Keratinocyte (primary cell): ENCODE data around the gene DLG2. TPM values are rescaled to one million over a fixed set of nuclear protein-coding genes. Genes with fewer than 3 reads are reported as not detected.
A peak's percentile ranks its signal among the peaks of the same experiment; 100 is the strongest.

Experiments
- DNase-seq: peaks from one replicate; pipeline ENCODE4 v3.0.0-alpha.2; 2011; ENCODE audit warnings: low read depth, missing footprints, low spot score
- FAIRE-seq: peaks from 2 replicates; lab custom pipeline; 2011; peaks lifted over from hg19 to GRCh38; lab: Jason Lieb, UNC
- H2AFZ ChIP-seq: 2 replicates; pipeline ENCODE4 v1.6.0; 2012; ENCODE audit warnings: low read length, control low read depth, inconsistent platforms; ENCODE audit not compliant: control insufficient read depth
- H3K27ac ChIP-seq: 2 replicates; pipeline ENCODE4 v1.5.1; 2011; ENCODE audit warnings: low read length; ENCODE audit not compliant: control insufficient read depth, insufficient read depth
- H3K27me3 ChIP-seq: 3 replicates; pipeline ENCODE4 v1.6.0; 2011; ENCODE audit warnings: low read length; ENCODE audit not compliant: control insufficient read depth, insufficient read depth; ENCODE audit errors: extremely low read depth
- H3K36me3 ChIP-seq, 2 experiments: 2 replicates in 1 of 2; 3 replicates in 1 of 2; pipeline ENCODE4 v1.5.1; 2011; ENCODE audit warnings: low read length in 2 of 2, mild to moderate bottlenecking in 1 of 2; ENCODE audit not compliant: control insufficient read depth in 2 of 2, insufficient read depth in 2 of 2; ENCODE audit errors: extremely low read depth in 1 of 2
- H3K4me1 ChIP-seq: 3 replicates; pipeline ENCODE4 v1.5.1; 2011; ENCODE audit warnings: low read length; ENCODE audit not compliant: control insufficient read depth, insufficient read depth; ENCODE audit errors: extremely low read depth
- H3K4me2 ChIP-seq: 3 replicates; pipeline ENCODE4 v1.6.0; 2011; ENCODE audit warnings: low read depth, low read length; ENCODE audit not compliant: control insufficient read depth, insufficient read depth; ENCODE audit errors: extremely low read depth
- H3K4me3 ChIP-seq, 3 experiments: fragments of 200-600 bp in 1 of 3; sonication (generic) in 1 of 3; 2 replicates in 2 of 3; 3 replicates in 1 of 3; pipeline ENCODE4 v1.5.1; 2011 to 2016; ENCODE audit warnings: low read length in 3 of 3, mild to moderate bottlenecking in 3 of 3, control low read depth in 2 of 3, inconsistent platforms in 1 of 3, low read depth in 1 of 3, mixed read lengths in 1 of 3, mixed run types in 1 of 3, moderate library complexity in 1 of 3; ENCODE audit not compliant: control insufficient read depth in 2 of 3, insufficient read depth in 2 of 3; ENCODE audit errors: extremely low read depth in 1 of 3
- H3K79me2 ChIP-seq: 2 replicates; pipeline ENCODE4 v1.6.0; 2012; ENCODE audit warnings: low read length; ENCODE audit not compliant: control insufficient read depth, insufficient read depth
- H3K9ac ChIP-seq: 3 replicates; pipeline ENCODE4 v1.6.0; 2011; ENCODE audit warnings: low read length; ENCODE audit not compliant: control insufficient read depth, insufficient read depth; ENCODE audit errors: extremely low read depth
- H3K9me1 ChIP-seq: 3 replicates; pipeline ENCODE4 v1.6.0; 2011; ENCODE audit warnings: low read length; ENCODE audit not compliant: control insufficient read depth, insufficient read depth; ENCODE audit errors: extremely low read depth
- H3K9me3 ChIP-seq: 2 replicates; pipeline ENCODE4 v1.5.1; 2012; ENCODE audit warnings: low read depth, low read length; ENCODE audit not compliant: control insufficient read depth
- H4K20me1 ChIP-seq: 3 replicates; pipeline ENCODE4 v1.6.0; 2011; ENCODE audit warnings: low read length; ENCODE audit not compliant: control insufficient read depth, insufficient read depth; ENCODE audit errors: extremely low read depth
- EZH2 ChIP-seq: IDR thresholded peaks from one replicate; pipeline ENCODE4 v1.6.1; 2012; ENCODE audit warnings: inconsistent platforms, mild to moderate bottlenecking, low read length, moderate library complexity
- dilution Hi-C: fragments of 300-500 bp; cut with MboI; formaldehyde crosslinking; loops from one replicate; pipeline ENCODE4 v1.7.0; 2020; ENCODE audit warnings: low sequenced_read_pairs; ENCODE audit not compliant: extremely low pct_ligation_motif_present
- polyA plus RNA-seq, 5 experiments: library from polyadenylated mRNA; depleted of rRNA in 3 of 5; stranded (reverse) in 3 of 5; stranded (forward) in 1 of 5; unstranded in 1 of 5; fragments of >200 nt; gene quantifications; 1 replicate in 1 of 5; 2 replicates in 3 of 5; 3 replicates in 1 of 5; pipeline versions ENCODE4 v1.2.1 to v1.2.3, GENCODE V29; 2011 to 2012; ENCODE audit warnings: missing spikeins in 2 of 5, low read depth in 1 of 5, low replicate concordance in 1 of 5
- TF ChIP-seq, protein P1 (sequence below), 3 experiments: IDR thresholded peaks in 1 of 3; conservative IDR thresholded peaks in 1 of 3; optimal IDR thresholded peaks in 1 of 3; 2 replicates in 2 of 3; 3 replicates in 1 of 3; pipeline versions ENCODE3 to v1.5.1; 2011; ENCODE audit warnings: low read length in 3 of 3, mild to moderate bottlenecking in 3 of 3, moderate library complexity in 2 of 3, control low read depth in 1 of 3, inconsistent platforms in 1 of 3; ENCODE audit not compliant: insufficient read depth in 2 of 3; ENCODE audit errors: extremely low read depth in 1 of 3

Gene DLG2
- polyA plus RNA-seq, 1 donor (not counting 4 experiments of a cell fraction or from before 2014, with no cell fraction given): 0.55 TPM

DNA sequence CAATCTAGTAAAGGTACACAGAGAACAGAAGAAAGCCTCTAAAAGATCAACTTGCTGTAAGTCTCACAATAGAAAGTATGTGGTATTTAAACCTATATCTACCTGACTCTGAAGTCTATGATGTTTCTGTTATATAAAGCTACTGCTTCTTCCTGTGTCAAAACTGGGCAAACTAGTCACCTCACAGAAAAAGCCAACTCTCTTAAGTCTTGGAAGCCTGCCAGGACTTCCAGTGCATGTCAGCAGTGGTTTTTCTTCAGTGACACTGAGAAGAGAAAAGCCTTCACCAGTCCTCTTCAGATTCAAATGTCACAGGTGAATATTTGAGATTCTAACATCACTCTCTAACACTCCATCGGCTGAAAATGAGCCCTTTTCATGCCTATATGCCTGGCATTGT, 808.0 kb downstream of the DLG2 start:
- FAIRE-seq (peak; percentile 59), DNase-seq (no peak)
- Histone ChIP-seq H3K36me3 (no peaks in the 10 kb centered on the region), H3K4me2 (peak overlapping the region; percentile 6), H3K9me1 (no peaks in the 10 kb centered on the region), H3K27me3 (no peaks in the 10 kb centered on the region), H3K79me2 (no peaks in the 10 kb centered on the region), H2AFZ (peak overlapping the region; percentile 21), H4K20me1 (no peaks in the 10 kb centered on the region), H3K27ac (no peak overlapping the region), H3K4me1 (peaks cover 15% of the 10 kb centered on the region), H3K9ac (no peak overlapping the region), H3K4me3 (no peak overlapping the region), H3K9me3 (no peaks in the 10 kb centered on the region)
- dilution Hi-C loops: no loop called here
- TF ChIP-seq, protein P1, sequence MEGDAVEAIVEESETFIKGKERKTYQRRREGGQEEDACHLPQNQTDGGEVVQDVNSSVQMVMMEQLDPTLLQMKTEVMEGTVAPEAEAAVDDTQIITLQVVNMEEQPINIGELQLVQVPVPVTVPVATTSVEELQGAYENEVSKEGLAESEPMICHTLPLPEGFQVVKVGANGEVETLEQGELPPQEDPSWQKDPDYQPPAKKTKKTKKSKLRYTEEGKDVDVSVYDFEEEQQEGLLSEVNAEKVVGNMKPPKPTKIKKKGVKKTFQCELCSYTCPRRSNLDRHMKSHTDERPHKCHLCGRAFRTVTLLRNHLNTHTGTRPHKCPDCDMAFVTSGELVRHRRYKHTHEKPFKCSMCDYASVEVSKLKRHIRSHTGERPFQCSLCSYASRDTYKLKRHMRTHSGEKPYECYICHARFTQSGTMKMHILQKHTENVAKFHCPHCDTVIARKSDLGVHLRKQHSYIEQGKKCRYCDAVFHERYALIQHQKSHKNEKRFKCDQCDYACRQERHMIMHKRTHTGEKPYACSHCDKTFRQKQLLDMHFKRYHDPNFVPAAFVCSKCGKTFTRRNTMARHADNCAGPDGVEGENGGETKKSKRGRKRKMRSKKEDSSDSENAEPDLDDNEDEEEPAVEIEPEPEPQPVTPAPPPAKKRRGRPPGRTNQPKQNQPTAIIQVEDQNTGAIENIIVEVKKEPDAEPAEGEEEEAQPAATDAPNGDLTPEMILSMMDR (optimal IDR thresholded peaks at IDR 0.05 in 1 of 3, IDR thresholded peaks at IDR 0.05 in 1 of 3, conservative IDR thresholded peaks at IDR 0.05 in 1 of 3; ENCODE audit: extremely low read depth in 1 of 3, insufficient read depth in 2 of 3, low read length in 3 of 3): no peak
- TF ChIP-seq EZH2: no peak

DNA sequence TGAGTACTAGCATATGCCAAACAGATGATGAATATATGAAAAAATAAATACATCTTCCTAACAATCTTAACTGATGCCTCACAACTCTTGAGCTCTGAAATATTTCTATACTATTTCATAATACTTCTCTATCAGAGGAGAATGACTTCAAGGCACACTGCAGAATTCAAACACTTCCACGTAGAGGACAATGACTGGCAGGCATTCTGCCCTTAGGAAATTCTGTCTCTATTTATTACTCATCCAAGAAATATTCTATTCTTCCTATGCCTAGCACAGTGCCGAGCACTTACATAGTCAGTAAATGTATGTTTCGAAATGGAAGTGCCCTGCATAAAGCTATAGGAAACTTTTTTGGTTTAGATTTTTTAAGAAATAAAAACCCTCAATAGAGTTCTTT, 809.1 kb downstream of the DLG2 start:
- Histone ChIP-seq H3K27me3 (no peaks in the 10 kb centered on the region), H3K9me1 (no peaks in the 10 kb centered on the region), H2AFZ (no peak overlapping the region), H3K9ac (no peak overlapping the region), H4K20me1 (no peaks in the 10 kb centered on the region), H3K4me1 (peaks cover 15% of the 10 kb centered on the region), H3K36me3 (no peaks in the 10 kb centered on the region), H3K79me2 (no peaks in the 10 kb centered on the region), H3K4me2 (no peak overlapping the region), H3K27ac (no peak overlapping the region), H3K4me3 (no peak overlapping the region), H3K9me3 (no peaks in the 10 kb centered on the region)
- dilution Hi-C loops: no loop called here
- peak; percentile 39 for FAIRE-seq
- TF ChIP-seq EZH2: no peak
- TF ChIP-seq, protein P1 (optimal IDR thresholded peaks at IDR 0.05 in 1 of 3, IDR thresholded peaks at IDR 0.05 in 1 of 3, conservative IDR thresholded peaks at IDR 0.05 in 1 of 3; ENCODE audit: extremely low read depth in 1 of 3, insufficient read depth in 2 of 3, low read length in 3 of 3): no peak
- DNase-seq: peak; percentile 40
